ENCODE data around the gene SLC25A53.
A peak's percentile ranks its signal among the peaks of the same experiment; 100 is the strongest.
"Not testable (repeated sequence)": the region's sequence is repeated elsewhere in the genome, so short reads cannot be mapped to it uniquely, and the experiment has no call there.

Gene SLC25A53

GRCh38 chrX:104113222-104113965 lies 43.4 kb downstream of the SLC25A53 start:
- H3K4me3 ChIP-seq (ENCODE audit: low read depth, low read length) = peak overlapping the region; percentile 68
- peak; percentile 50 for DNase-seq (ENCODE audit: low read depth)
- TF ChIP-seq CTCF (conservative IDR thresholded peaks at IDR 0.05; ENCODE audit: low read depth, low read length) = peak; percentile 53

- DNase-seq (ENCODE audit: low read depth) = peak; percentile 41
- no peak for TF ChIP-seq CTCF (conservative IDR thresholded peaks at IDR 0.05; ENCODE audit: low read depth, low read length)
- peak within 1 kb of the TSS; percentile 68 for H3K4me3 ChIP-seq (ENCODE audit: low read depth, low read length)
Measured at GRCh38 chrX:104112326-104112951, 44.4 kb downstream of the SLC25A53 start, which contains the start of gene ZCCHC18. TSS of gene ZCCHC18 (plus strand) at chrX:104112523. CDS start at chrX:104114112, 1,589 bp downstream.

GRCh38 chrX:104110491-104111240 lies 46.1 kb downstream of the SLC25A53 start:
- DNase-seq (ENCODE audit: low read depth); H3K4me3 ChIP-seq (ENCODE audit: low read depth, low read length): not testable (repeated sequence)

GRCh38 chrX:104108955-104109354 lies 47.9 kb downstream of the SLC25A53 start:
- H3K4me3 ChIP-seq (ENCODE audit: low read depth, low read length) = no peak overlapping the region
- no peak for DNase-seq (ENCODE audit: low read depth)
- TF ChIP-seq CTCF (conservative IDR thresholded peaks at IDR 0.05; ENCODE audit: low read depth, low read length) = no peak

GRCh38 chrX:104105330-104106262 lies 51.2 kb downstream of the SLC25A53 start:
- TF ChIP-seq CTCF (conservative IDR thresholded peaks at IDR 0.05; ENCODE audit: low read depth, low read length) = no peak
- DNase-seq (ENCODE audit: low read depth) = no peak
- H3K4me3 ChIP-seq (ENCODE audit: low read depth, low read length) = no peak overlapping the region

GRCh38 chrX:104104676-104105075 lies 52.1 kb downstream of the SLC25A53 start:
- no peak for TF ChIP-seq CTCF (conservative IDR thresholded peaks at IDR 0.05; ENCODE audit: low read depth, low read length)
- no peak for DNase-seq (ENCODE audit: low read depth)
- no peak overlapping the region for H3K4me3 ChIP-seq (ENCODE audit: low read depth, low read length)
